HEK293 (cell line): ENCODE data around the gene GALNT2.

Experiments
- CTCF ChIA-PET: fragments of 350-600 bp; formaldehyde crosslinking; extraction: SDS; loops from one replicate; lab custom pipeline; 2021; ENCODE audit warnings: antibody characterized with exemption; lab: Yijun Ruan, JAX
- POLR2A ChIA-PET: fragments of 300-600 bp; formaldehyde crosslinking; extraction: SDS; loops from one replicate; lab custom pipeline; 2020; ENCODE audit warnings: antibody characterized with exemption, inconsistent platforms; lab: Yijun Ruan, JAX
- H3K27ac ChIP-seq: fragments of 200-500 bp; sonication (Bioruptor generic); 2 replicates; pipeline ENCODE4 v1.5.1; 2014; ENCODE audit warnings: low read depth, low read length, control low read depth, inconsistent platforms; ENCODE audit errors: extremely low read depth
- H3K36me3 ChIP-seq, 2 experiments: fragments of 200-500 bp in 1 of 2; sonication (Bioruptor generic) in 1 of 2; 1 replicate in 1 of 2; 2 replicates in 1 of 2; pipeline ENCODE4 v1.5.1; 2014 to 2017; ENCODE audit warnings: inconsistent platforms in 2 of 2, low read length in 2 of 2; ENCODE audit not compliant: control insufficient read depth in 2 of 2, insufficient read depth in 1 of 2
- H3K4me1 ChIP-seq: fragments of 200-500 bp; sonication (Bioruptor generic); 2 replicates; pipeline ENCODE4 v1.5.1; 2014; ENCODE audit warnings: mild to moderate bottlenecking, low read length, inconsistent platforms; ENCODE audit not compliant: control insufficient read depth, insufficient read depth
- H3K4me3 ChIP-seq: 2 replicates; pipeline ENCODE4 v1.5.1; 2011; ENCODE audit warnings: low read depth, mild to moderate bottlenecking, control low read depth, low read length, moderate library complexity
- H3K9me3 ChIP-seq: fragments of 200-500 bp; sonication (Bioruptor generic); 2 replicates; pipeline ENCODE4 v1.5.1; 2014; ENCODE audit warnings: low read depth, low read length, inconsistent platforms; ENCODE audit not compliant: control insufficient read depth, insufficient read depth
- GLIS2 ChIP-seq: fragments of 450-650 bp; formaldehyde crosslinking; IDR thresholded peaks from 2 replicates; pipeline ENCODE4 v1.5.1; 2016; ENCODE audit warnings: missing biosample characterization, missing genetic modification characterization
- KLF7 ChIP-seq: fragments of 450-650 bp; formaldehyde crosslinking; IDR thresholded peaks from 2 replicates; pipeline ENCODE4 v1.5.1; 2016; ENCODE audit warnings: missing biosample characterization, missing genetic modification characterization, borderline replicate concordance
- KLF8 ChIP-seq: fragments of 450-650 bp; formaldehyde crosslinking; IDR thresholded peaks from 2 replicates; pipeline ENCODE4 v1.5.1; 2016; ENCODE audit warnings: missing biosample characterization, missing genetic modification characterization
- MEIS1 ChIP-seq: sonication (generic); formaldehyde crosslinking; IDR thresholded peaks from 2 replicates; pipeline ENCODE4 v1.8.1; 2022; ENCODE audit warnings: missing genetic modification reagents, mild to moderate bottlenecking, borderline replicate concordance
- SETDB1 ChIP-seq: IDR thresholded peaks from one replicate; pipeline ENCODE4 v1.6.1; 2017; ENCODE audit warnings: mild to moderate bottlenecking, low read length, moderate library complexity, mixed read lengths; ENCODE audit not compliant: insufficient read length
- ZNF140 ChIP-seq: fragments of 450-650 bp; formaldehyde crosslinking; IDR thresholded peaks from 2 replicates; pipeline ENCODE4 v1.5.1; 2016; ENCODE audit warnings: missing biosample characterization, missing genetic modification characterization
- ZNF2 ChIP-seq: fragments of 450-650 bp; formaldehyde crosslinking; IDR thresholded peaks from 2 replicates; pipeline ENCODE4 v1.5.1; 2016; ENCODE audit warnings: missing biosample characterization, missing genetic modification characterization
- ZNF214 ChIP-seq: fragments of 450-650 bp; formaldehyde crosslinking; IDR thresholded peaks from 2 replicates; pipeline ENCODE4 v1.5.1; 2017; ENCODE audit warnings: missing biosample characterization, mild to moderate bottlenecking, missing genetic modification characterization, borderline replicate concordance
- ZNF24 ChIP-seq: fragments of 450-650 bp; formaldehyde crosslinking; IDR thresholded peaks from 2 replicates; pipeline ENCODE4 v1.5.1; 2016; ENCODE audit warnings: missing biosample characterization, missing genetic modification characterization
- ZNF274 ChIP-seq, 2 experiments: fragments of 200-500 bp in 1 of 2; fragments of 450-650 bp in 1 of 2; sonication (Bioruptor generic) in 1 of 2; formaldehyde crosslinking in 1 of 2; IDR thresholded peaks; 2 replicates each; pipeline versions ENCODE4 v1.5.1 to v1.6.1; 2014 to 2016; ENCODE audit warnings: borderline replicate concordance in 1 of 2, inconsistent platforms in 1 of 2, low read length in 1 of 2, missing biosample characterization in 1 of 2, missing genetic modification characterization in 1 of 2
- ZNF404 ChIP-seq: fragments of 450-650 bp; formaldehyde crosslinking; IDR thresholded peaks from 2 replicates; pipeline ENCODE4 v1.5.1; 2017; ENCODE audit warnings: missing biosample characterization, missing genetic modification characterization
- ZNF560 ChIP-seq: fragments of 450-650 bp; formaldehyde crosslinking; IDR thresholded peaks from 2 replicates; pipeline ENCODE4 v1.5.1; 2017; ENCODE audit warnings: missing biosample characterization, missing genetic modification characterization, borderline replicate concordance
- ZNF610 ChIP-seq: fragments of 450-650 bp; formaldehyde crosslinking; IDR thresholded peaks from 2 replicates; pipeline ENCODE4 v1.5.1; 2016; ENCODE audit warnings: missing biosample characterization, missing genetic modification characterization, borderline replicate concordance
- ZNF624 ChIP-seq: fragments of 450-650 bp; formaldehyde crosslinking; IDR thresholded peaks from 2 replicates; pipeline ENCODE4 v1.5.1; 2017; ENCODE audit warnings: missing biosample characterization, missing genetic modification characterization
- ZNF664 ChIP-seq: fragments of 450-650 bp; formaldehyde crosslinking; IDR thresholded peaks from 2 replicates; pipeline ENCODE4 v1.5.1; 2016; ENCODE audit warnings: missing biosample characterization, missing genetic modification characterization
- ZNF701 ChIP-seq: fragments of 450-650 bp; formaldehyde crosslinking; IDR thresholded peaks from 2 replicates; pipeline ENCODE4 v1.5.1; 2016; ENCODE audit warnings: missing biosample characterization, missing genetic modification characterization
- ZNF76 ChIP-seq: fragments of 450-650 bp; formaldehyde crosslinking; IDR thresholded peaks from 2 replicates; pipeline ENCODE4; 2016; ENCODE audit warnings: low read depth, missing biosample characterization, missing genetic modification characterization, borderline replicate concordance
- ZNF792 ChIP-seq: fragments of 450-650 bp; formaldehyde crosslinking; IDR thresholded peaks from 2 replicates; pipeline ENCODE4 v1.5.1; 2016; ENCODE audit warnings: missing biosample characterization, missing genetic modification characterization
- ZNF843 ChIP-seq: fragments of 450-650 bp; formaldehyde crosslinking; IDR thresholded peaks from 2 replicates; pipeline ENCODE4 v1.5.1; 2016; ENCODE audit warnings: missing biosample characterization, missing genetic modification characterization
- TF ChIP-seq, protein P1 (sequence below): fragments of 450-650 bp; formaldehyde crosslinking; IDR thresholded peaks from 2 replicates; pipeline ENCODE4 v1.5.1; 2016; ENCODE audit warnings: missing biosample characterization, missing genetic modification characterization, borderline replicate concordance
- TF ChIP-seq, protein P2 (sequence below): fragments of 450-650 bp; formaldehyde crosslinking; IDR thresholded peaks from 2 replicates; pipeline ENCODE4 v1.5.1; 2016; ENCODE audit warnings: missing biosample characterization, missing genetic modification characterization
- TF ChIP-seq, protein P3 (sequence below): fragments of 450-650 bp; formaldehyde crosslinking; IDR thresholded peaks from 2 replicates; pipeline ENCODE4 v1.5.1; 2016; ENCODE audit warnings: missing biosample characterization, missing genetic modification characterization
- TF ChIP-seq, protein P4 (sequence below): fragments of 450-650 bp; formaldehyde crosslinking; IDR thresholded peaks from 2 replicates; pipeline ENCODE4 v1.5.1; 2016; ENCODE audit warnings: missing biosample characterization, missing genetic modification characterization

The GALNT2 gene

DNA sequence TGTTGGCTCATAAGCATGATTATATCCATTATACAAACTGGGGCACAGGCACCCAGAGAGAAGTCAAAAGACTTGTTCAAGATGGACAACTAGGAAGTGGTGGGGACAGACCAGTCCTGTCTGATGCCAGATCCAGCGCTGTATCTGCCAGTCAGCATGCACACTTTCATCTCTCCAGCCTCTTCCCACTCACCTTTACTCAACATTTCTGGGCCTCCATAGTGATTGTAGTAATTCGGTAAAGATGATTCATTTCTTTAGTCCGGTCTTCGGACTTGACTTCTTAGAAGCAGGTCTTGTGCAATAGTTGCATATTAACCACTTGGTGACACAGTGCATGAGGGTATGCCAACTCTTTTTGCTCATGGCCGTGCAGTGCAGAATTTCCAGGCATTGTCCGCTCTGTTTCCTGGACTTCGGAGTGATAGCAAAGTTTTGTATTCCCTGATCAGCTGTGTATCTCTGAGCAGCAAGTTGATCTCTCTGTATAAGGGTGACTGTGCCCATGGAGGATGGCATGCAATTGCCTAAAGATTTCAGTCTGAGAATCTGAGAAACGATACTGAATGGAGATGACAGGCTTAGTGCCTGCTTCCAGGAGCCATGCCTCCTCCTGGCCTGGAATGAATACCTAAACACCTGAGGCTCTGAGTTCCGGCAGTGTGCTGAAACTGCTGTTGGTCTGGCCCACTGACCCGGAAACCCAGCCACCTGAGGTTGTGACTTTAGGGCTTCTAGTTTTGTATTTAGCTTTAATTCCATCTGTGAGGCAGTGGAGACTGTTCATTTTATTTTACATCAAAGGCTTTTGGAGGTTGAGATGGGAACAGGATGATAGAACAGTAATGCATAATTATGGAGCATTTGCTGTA is 39.0 kb downstream of the GALNT2 start (continued):
- TF ChIP-seq, protein P1, sequence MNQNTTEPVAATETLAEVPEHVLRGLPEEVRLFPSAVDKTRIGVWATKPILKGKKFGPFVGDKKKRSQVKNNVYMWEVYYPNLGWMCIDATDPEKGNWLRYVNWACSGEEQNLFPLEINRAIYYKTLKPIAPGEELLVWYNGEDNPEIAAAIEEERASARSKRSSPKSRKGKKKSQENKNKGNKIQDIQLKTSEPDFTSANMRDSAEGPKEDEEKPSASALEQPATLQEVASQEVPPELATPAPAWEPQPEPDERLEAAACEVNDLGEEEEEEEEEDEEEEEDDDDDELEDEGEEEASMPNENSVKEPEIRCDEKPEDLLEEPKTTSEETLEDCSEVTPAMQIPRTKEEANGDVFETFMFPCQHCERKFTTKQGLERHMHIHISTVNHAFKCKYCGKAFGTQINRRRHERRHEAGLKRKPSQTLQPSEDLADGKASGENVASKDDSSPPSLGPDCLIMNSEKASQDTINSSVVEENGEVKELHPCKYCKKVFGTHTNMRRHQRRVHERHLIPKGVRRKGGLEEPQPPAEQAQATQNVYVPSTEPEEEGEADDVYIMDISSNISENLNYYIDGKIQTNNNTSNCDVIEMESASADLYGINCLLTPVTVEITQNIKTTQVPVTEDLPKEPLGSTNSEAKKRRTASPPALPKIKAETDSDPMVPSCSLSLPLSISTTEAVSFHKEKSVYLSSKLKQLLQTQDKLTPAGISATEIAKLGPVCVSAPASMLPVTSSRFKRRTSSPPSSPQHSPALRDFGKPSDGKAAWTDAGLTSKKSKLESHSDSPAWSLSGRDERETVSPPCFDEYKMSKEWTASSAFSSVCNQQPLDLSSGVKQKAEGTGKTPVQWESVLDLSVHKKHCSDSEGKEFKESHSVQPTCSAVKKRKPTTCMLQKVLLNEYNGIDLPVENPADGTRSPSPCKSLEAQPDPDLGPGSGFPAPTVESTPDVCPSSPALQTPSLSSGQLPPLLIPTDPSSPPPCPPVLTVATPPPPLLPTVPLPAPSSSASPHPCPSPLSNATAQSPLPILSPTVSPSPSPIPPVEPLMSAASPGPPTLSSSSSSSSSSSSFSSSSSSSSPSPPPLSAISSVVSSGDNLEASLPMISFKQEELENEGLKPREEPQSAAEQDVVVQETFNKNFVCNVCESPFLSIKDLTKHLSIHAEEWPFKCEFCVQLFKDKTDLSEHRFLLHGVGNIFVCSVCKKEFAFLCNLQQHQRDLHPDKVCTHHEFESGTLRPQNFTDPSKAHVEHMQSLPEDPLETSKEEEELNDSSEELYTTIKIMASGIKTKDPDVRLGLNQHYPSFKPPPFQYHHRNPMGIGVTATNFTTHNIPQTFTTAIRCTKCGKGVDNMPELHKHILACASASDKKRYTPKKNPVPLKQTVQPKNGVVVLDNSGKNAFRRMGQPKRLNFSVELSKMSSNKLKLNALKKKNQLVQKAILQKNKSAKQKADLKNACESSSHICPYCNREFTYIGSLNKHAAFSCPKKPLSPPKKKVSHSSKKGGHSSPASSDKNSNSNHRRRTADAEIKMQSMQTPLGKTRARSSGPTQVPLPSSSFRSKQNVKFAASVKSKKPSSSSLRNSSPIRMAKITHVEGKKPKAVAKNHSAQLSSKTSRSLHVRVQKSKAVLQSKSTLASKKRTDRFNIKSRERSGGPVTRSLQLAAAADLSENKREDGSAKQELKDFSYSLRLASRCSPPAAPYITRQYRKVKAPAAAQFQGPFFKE (tag by site-specific recombination): no peak
- no peak for TF ChIP-seq KLF7 (tag by site-specific recombination)
- TF ChIP-seq ZNF404: no peak
- no peak for TF ChIP-seq ZNF24 (tag by site-specific recombination)
- TF ChIP-seq, protein P2, sequence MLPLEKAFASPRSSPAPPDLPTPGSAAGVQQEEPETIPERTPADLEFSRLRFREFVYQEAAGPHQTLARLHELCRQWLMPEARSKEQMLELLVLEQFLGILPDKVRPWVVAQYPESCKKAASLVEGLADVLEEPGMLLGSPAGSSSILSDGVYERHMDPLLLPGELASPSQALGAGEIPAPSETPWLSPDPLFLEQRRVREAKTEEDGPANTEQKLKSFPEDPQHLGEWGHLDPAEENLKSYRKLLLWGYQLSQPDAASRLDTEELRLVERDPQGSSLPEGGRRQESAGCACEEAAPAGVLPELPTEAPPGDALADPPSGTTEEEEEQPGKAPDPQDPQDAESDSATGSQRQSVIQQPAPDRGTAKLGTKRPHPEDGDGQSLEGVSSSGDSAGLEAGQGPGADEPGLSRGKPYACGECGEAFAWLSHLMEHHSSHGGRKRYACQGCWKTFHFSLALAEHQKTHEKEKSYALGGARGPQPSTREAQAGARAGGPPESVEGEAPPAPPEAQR (tag by site-specific recombination): no peak
- no peak for TF ChIP-seq ZNF2 (tag by site-specific recombination)

DNA sequence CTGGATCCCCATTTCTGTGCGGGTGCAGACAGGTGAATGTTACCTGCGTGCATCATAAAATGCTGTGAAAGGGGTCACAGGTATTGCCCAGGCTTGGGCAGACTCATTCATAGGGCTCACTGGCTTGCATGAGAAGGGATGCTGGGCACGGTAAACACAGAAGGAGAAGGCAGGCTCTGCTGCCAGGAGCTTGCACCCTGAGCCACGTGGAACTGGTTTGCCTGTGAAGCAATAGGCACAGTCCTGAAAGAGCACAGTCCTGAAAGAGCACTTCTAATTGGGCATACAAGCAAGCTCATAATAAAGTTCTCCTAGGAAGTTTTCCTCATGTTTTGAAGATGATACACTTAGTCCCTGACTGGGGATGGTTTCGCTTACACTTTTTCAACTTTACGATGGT is 40.9 kb downstream of the GALNT2 start:
- Histone ChIP-seq H3K4me1 (peaks cover 25% of the 10 kb centered on the region), H3K27ac (no peak overlapping the region), H3K9me3 (no peaks in the 10 kb centered on the region), H3K36me3 (no peaks in the 10 kb centered on the region), H3K4me3 (no peak overlapping the region)
- CTCF ChIA-PET: interaction anchor here (0.6 kb wide), 2 partner anchors 17 to 32 kb away, joined by 3 read pairs; no protein-coding TSS in a partner anchor
- POLR2A ChIA-PET: no interaction called here
- no peak for TF ChIP-seq KLF8 (tag by site-specific recombination)
- no peak for TF ChIP-seq GLIS2 (tag by site-specific recombination)
- TF ChIP-seq ZNF214 (tag by site-specific recombination): no peak
- TF ChIP-seq, protein P3, sequence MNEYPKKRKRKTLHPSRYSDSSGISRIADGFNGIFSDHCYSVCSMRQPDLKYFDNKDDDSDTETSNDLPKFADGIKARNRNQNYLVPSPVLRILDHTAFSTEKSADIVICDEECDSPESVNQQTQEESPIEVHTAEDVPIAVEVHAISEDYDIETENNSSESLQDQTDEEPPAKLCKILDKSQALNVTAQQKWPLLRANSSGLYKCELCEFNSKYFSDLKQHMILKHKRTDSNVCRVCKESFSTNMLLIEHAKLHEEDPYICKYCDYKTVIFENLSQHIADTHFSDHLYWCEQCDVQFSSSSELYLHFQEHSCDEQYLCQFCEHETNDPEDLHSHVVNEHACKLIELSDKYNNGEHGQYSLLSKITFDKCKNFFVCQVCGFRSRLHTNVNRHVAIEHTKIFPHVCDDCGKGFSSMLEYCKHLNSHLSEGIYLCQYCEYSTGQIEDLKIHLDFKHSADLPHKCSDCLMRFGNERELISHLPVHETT (tag by site-specific recombination): no peak
- TF ChIP-seq ZNF843 (tag by site-specific recombination): no peak
- no peak for TF ChIP-seq ZNF792 (tag by site-specific recombination)
- TF ChIP-seq, protein P4, sequence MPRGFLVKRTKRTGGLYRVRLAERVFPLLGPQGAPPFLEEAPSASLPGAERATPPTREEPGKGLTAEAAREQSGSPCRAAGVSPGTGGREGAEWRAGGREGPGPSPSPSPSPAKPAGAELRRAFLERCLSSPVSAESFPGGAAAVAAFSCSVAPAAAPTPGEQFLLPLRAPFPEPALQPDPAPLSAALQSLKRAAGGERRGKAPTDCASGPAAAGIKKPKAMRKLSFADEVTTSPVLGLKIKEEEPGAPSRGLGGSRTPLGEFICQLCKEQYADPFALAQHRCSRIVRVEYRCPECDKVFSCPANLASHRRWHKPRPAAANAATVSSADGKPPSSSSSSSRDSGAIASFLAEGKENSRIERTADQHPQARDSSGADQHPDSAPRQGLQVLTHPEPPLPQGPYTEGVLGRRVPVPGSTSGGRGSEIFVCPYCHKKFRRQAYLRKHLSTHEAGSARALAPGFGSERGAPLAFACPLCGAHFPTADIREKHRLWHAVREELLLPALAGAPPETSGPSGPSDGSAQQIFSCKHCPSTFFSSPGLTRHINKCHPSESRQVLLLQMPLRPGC (tag by site-specific recombination): no peak
- no peak for TF ChIP-seq ZNF701 (tag by site-specific recombination)
- no peak for TF ChIP-seq ZNF624 (tag by site-specific recombination)
- no peak for TF ChIP-seq ZNF140 (tag by site-specific recombination)
- TF ChIP-seq ZNF274 (IDR thresholded peaks at IDR 0.05; ENCODE audit: low read length): no peak
- no peak for TF ChIP-seq ZNF274 (tag by site-specific recombination; IDR thresholded peaks at IDR 0.05; ENCODE audit: borderline replicate concordance)
- TF ChIP-seq ZNF664 (tag by site-specific recombination): no peak
- TF ChIP-seq SETDB1: no peak
- TF ChIP-seq ZNF76: no peak
- no peak for TF ChIP-seq MEIS1 (CRISPR knock-in tag)
- TF ChIP-seq ZNF560: no peak
- no peak for TF ChIP-seq ZNF610
